GM19351 (cell line): ENCODE data around the gene ITPR3.

Experiments used
- ATAC-seq: cut with Tn5 transposase; IDR thresholded peaks from one replicate; pipeline ENCODE4 v1.9.1; 2021; ENCODE audit warnings: mild to moderate bottlenecking, moderate library complexity; ENCODE audit not compliant: unreplicated experiment

ITPR3 gene

DNA sequence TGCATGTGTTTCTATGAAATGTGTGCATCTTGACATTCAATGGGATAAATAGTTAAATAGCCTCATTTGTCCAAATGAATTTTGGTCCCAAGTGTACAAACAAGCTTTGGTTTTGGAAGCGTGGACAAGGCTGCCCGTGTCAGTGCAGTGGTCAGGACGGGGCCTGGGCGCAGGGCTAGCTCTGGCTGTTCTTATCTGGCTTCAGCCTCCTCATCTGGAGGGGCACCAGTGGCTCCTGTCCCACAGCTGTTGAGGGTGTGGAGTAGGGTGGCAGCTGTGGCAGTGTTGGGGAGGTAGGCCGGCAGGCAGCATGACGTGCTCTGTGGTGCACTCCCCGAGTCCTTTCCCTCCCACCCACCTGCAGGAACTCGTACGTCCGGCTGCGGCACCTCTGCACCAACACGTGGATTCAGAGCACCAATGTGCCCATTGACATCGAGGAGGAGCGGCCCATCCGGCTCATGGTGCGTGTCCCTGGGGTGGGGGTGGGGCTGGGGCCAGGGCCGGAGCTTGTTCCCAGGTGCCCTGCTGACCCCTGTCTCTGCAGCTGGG is 43.5 kb downstream of the ITPR3 start:
- ATAC-seq = no peak

DNA sequence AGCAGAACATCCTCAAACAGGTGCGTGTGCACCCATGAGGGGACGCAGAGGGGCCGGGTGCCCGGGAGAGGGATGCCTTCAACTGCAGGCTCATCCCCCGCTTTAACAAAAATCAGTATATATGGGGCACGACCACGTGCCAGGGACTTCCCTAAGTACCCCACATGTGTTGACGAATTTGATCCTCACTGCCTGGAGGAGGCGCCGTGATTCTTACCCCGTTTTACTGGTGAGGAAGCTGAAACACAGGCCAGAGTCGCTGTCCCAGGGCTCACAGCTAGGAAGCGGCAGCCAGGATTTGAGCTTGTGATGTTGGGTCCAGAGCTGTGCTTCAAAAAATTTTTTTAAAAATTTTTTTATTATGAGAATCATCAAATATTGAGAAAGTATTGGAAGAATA is 44.8 kb downstream of the ITPR3 start:
- no peak for ATAC-seq

DNA sequence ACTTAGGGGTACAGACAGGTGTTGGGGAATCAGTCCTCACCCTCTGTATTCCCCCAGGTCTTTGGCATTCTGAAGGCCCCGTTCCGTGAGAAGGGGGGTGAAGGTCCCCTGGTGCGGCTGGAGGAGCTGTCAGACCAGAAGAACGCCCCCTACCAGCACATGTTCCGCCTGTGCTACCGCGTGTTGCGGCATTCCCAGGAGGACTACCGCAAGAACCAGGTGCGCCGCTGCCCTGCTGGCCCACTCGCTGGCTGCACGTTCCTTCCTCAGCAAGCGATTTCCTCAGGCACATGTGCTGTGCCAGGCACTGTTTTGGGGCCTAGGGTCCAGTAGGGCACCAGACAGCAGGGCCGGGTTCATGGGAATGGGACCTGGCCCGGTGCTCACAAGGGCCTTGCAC is 46.0 kb downstream of the ITPR3 start:
- ATAC-seq = no peak

DNA sequence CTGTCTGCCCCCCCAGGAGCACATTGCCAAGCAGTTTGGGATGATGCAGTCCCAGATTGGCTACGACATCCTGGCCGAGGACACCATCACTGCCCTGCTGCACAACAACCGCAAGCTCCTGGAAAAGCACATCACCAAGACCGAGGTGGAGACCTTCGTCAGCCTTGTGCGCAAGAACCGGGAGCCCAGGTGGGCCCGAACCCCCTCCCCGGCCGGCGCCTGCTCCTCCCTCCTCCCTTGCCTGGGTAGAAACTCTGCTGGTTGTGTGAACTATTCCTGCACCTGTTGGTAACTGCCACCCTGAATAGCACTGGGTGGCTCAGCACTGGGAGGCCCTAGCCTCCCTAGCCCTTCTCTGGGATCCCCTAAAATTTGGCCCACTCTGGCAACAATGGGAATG is 46.7 kb downstream of the ITPR3 start:
- no peak for ATAC-seq

DNA sequence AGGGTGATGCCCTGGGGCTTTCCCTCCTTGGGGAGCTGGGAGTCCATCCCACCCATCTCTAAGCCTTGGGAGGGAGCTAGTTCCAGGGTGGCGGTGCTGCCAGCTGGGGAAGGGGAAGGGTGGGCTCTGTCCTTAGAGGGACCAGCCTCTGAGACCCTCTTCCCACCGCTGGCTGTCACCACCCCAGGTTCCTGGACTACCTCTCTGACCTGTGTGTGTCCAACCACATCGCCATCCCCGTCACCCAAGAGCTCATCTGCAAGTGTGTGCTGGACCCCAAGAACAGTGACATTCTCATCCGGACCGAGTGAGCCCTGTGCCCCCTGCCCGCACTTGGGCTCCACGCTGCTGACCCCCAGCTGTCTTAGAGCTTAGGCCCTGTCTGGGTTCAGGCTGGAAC is 47.2 kb downstream of the ITPR3 start:
- no peak for ATAC-seq

DNA sequence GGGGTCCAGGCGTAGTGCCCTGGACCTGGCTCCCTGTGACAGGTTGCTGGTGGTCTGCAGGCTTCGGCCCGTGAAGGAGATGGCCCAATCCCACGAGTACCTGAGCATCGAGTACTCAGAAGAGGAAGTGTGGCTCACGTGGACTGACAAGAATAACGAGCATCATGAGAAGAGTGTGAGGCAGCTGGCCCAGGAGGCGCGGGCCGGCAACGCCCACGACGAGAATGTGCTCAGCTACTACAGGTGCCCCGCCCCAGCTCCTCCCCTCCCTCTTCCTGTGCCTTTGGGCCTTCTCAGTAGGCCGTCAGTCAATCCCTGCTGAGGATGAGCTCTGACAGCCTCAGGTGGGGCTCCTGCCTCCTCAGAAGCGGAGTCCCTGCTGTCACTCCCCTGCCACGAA is 47.8 kb downstream of the ITPR3 start:
- no peak for ATAC-seq

DNA sequence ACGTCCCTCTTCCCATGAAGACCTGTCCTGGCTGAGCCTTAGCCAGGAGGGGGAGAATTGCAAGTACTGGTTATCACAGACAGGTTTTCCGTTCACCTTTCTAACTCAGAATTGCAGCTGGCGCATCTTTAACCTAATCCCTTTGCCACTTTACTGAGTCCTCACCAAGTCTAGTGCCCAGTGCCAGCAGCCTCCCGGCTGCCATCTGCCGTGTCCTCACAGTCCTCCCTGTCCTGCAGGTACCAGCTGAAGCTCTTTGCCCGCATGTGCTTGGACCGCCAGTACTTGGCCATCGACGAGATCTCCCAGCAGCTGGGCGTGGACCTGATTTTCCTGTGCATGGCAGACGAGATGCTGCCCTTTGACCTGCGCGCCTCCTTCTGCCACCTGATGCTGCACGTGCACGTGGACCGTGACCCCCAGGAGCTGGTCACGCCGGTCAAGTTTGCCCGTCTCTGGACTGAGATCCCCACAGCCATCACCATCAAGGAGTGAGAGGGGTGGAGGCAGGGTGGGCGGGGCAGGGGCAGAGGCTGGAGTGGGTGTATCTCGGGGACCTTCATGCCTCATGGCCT is 49.1 kb downstream of the ITPR3 start:
- ATAC-seq = no peak

DNA sequence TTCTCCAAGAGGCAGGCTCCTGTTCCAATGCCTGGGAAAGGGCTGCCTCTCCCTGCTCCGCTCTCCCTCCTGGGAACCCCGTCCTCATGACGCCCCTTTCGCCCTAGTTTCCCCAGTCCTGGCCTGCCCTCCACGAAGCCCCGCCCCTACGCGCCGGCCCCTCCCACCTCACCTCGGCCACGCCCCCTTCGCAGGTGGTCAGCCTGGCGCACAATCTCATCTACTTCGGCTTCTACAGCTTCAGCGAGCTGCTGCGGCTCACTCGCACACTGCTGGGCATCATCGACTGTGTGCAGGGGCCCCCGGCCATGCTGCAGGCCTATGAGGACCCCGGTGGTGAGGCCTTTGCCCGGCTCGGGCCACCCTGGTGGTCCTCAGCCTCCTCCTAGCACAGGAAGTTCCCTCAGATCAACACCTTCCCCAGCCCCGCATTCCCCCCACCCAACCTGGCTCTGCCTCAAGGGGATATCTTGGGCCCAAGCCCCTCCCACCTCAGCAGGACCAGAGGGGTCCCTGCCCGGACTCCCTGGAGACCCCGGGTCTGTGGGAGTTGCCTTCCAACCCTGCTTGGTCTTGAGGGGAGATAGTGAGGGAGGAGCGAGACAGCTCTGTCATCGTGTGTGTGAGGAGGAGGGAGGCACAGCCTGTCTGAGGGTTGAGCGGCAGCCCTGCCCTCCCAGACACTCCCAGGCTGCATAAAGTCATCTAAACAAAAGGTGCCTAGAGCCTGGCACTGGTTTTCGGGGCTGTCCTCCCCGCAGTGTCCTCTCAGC is 50.0 kb downstream of the ITPR3 start:
- ATAC-seq = no peak

DNA sequence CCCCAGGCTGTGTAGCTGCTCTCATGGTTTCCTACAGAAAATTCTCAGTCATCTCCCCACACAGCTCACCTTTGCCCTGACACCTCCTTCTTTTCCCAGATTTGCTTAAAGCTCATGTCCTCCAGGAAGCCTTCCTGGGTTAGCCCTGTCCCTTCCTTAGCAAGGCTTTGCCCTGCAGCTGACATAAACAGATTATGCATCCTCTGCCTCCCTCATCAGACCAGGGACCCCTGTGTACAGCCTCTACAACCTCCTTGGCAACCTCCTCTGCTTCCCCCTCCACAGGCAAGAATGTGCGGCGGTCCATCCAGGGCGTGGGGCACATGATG is 50.6 kb downstream of the ITPR3 start:
- no peak for ATAC-seq

DNA sequence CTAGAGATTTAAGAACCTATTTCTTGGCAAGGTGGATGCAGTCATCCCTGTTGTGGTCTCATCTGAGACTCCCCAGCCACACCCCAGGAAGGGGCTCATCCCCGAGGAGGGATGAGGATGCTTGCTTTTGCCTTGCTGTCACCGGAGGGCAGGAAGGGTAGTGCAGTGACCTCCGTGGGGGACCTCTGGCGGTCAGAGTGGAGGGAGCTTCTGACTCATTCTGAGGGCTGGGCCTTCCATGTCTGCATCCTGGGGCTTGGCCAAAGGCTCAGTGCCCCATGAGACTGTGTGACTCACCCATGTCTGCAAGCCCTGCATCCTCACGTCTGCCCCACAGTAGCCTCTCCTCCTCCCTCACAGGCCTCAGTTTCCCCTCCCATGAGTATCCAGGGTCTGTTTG is 51.7 kb downstream of the ITPR3 start:
- ATAC-seq = no peak

DNA sequence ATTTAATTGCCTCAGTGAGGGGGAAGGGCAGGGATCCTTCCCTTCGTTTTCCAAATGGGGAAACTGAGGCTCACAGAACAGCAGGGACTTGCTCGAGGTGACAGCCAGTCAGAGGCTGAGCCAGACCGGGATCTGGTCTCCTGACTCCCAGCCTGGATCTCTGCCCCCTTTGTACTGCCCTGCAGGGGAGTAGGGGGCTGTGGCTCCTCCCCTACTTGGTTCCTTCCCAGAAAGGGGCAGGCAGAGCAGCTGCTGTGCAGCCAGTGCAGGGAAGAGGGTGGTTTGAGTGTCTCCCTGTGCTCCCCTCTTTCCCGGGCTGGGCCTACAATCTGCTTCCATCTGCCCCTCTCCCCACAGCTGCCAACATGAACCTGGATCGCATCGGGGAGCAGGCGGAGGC is 52.7 kb downstream of the ITPR3 start:
- no peak for ATAC-seq

DNA sequence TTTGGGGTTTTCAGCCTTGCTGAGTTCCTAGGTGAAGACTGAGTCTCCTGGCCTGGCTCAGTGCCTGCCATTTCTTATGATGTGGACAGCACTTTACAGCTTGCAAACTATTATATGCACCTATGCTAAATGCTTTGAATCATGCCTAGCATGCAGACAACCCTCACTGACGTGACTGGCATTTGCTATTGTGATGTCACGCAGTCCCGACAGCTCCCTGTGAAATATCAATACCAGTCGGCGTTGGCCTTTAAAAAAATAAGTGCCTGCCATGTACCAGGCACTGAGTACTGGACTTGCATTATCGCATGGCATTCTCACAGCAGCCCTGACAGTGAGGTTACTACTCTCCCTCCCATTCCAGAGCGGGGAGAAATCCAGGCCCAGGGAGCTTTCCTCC is 54.8 kb downstream of the ITPR3 start:
- ATAC-seq = no peak

DNA sequence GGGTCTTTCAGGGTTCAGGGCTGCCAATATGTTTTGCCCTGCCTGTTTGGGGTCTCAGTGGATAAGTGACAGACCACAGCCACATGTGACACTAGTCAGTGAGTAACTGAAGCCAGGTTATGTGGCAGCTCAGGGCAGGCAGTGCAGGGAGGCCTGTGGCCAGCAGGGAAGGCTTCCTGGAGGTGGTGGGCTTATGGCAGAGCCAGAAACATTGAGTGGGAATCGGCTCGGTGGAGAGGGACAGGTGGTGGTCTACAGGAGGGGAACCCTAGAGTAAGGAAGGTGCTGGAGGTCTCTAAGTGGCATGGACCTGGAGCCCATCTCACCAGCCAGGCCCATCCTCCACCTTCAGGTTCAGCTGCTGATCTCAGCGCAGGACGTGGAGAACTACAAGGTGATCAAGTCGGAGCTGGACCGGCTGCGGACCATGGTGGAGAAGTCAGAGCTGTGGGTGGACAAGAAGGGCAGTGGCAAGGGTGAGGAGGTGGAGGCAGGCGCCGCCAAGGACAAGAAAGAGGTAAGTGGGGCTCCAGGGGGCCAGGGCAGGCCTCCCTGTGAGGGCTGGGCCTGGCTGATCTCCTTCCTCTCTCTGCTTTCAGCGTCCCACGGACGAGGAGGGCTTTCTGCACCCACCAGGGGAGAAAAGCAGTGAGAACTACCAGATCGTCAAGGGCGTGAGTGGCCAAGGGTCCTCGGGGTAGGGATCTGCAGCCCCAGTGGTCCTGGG is 55.5 kb downstream of the ITPR3 start:
- no peak for ATAC-seq

DNA sequence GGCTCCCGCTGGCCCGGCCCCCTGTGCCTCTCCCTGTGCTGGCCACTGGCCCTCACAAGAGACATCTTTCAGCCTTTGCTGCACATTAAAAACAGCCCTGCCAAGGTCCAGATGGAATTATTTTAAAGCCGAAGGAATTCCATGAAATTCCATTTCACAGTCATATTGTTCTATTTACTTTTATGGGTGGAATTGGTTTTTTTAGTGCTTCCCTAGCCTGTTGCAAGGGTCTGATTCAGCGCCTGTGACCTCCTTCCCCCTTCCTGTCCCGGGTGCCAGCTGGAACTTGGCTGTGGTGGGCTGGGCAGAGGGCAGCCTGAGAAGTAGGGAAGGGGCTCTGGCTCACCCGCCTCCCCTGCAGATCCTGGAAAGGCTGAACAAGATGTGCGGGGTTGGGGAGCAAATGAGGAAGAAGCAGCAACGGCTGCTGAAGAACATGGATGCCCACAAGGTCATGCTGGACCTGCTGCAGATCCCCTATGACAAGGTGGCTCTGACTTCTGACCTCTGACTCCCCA is 56.1 kb downstream of the ITPR3 start:
- ATAC-seq = no peak

DNA sequence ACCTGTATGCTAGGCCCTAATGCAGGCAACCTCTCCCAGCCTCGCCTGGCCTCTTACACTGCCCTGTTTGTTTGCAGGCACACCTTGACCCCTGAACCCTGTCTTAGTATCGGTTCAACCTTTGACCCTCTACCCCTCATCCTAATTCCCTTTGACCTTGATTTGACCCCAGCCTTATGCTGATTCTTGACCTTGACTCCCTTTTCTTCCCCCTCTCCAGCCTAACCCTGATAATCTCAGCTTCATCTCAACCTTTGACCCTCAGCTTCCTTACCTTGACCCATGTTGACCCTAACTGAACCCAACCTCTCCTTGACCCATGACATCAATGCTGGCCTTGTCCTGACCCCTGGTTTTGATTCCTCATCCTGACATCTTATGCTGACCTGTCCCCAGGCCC is 56.6 kb downstream of the ITPR3 start:
- no peak for ATAC-seq

DNA sequence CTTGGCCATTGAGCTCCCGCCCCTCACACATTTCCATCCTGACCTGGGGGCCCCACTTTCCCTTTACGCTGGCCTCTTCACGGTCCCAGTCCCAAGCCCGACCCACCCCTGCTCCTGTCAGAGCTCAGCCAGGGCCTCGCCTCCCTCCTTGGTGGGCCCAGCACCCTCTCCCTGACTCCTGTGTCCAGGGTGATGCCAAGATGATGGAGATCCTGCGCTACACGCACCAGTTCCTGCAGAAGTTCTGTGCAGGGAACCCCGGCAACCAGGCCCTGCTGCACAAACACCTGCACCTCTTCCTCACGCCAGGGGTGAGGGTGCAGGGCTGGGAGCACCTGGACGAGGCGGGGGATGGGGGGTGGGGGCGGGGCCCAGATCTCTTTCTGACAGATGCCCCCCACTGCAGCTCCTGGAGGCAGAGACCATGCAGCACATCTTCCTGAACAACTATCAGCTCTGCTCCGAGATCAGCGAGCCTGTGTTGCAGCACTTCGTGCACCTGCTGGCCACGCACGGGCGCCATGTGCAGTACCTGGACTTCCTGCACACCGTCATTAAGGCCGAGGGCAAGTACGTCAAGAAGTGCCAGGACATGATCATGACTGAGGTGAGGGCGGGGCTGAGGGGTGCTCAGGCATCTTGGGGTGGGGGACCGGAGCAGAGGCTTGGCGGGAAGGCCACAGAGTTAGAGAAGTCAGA is 57.3 kb downstream of the ITPR3 start:
- ATAC-seq = no peak

DNA sequence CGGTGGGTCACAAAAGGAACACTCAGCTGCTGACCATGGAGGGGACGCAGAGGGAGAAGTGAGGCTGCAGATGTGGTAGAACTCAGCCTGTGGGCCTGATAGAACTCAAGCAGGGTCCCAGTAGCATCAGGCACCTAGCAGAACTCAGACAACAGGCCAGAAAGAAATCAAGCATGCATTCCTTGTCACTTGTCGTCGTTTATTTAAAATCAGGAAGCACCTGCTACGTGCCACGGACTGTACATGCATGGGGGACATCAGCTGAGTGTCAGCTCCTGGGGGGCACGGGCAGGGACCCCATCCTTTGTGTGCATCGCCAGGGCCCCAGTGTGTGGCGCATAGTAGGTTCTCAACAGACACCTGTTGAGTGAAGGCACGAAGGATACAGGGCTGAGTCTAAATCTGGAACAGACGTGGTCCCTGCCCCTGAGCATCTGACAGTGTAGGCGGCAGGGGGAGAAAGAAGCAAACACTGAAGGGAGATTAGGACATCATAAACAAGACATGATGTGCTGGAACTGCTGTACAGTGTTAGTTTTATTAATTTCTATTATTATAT is 57.9 kb downstream of the ITPR3 start:
- ATAC-seq = no peak

DNA sequence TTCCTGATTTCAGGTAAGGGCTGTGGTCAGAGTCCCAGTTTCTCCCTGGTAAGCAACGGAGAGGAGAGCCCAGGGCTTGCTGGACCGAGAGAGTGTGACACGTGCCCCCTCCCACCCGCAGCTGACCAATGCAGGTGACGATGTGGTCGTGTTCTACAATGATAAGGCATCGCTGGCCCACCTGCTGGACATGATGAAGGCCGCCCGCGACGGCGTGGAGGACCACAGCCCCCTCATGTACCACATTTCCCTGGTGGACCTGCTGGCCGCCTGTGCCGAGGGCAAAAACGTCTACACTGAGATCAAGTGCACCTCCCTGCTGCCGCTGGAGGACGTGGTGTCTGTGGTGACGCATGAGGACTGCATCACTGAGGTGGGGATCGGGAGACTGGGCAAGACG is 58.6 kb downstream of the ITPR3 start:
- ATAC-seq = no peak

DNA sequence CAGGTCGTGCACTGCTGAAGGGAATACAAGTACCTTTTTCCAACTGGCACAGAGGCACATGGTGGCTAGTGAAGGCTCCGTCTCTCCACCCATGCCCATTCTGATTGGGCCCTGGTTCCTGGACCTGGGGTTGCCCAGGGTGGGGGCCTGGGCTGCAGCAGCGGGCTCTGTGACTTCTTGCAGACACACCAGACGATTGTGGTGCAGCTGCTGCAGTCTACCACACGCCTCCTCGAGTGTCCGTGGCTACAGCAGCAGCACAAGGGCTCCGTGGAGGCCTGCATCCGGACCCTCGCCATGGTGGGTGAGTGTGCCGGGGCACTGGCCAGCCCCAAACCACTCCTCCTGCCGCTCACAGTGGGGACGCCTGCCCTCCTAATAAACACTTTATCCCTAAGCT is 61.2 kb downstream of the ITPR3 start:
- no peak for ATAC-seq

DNA sequence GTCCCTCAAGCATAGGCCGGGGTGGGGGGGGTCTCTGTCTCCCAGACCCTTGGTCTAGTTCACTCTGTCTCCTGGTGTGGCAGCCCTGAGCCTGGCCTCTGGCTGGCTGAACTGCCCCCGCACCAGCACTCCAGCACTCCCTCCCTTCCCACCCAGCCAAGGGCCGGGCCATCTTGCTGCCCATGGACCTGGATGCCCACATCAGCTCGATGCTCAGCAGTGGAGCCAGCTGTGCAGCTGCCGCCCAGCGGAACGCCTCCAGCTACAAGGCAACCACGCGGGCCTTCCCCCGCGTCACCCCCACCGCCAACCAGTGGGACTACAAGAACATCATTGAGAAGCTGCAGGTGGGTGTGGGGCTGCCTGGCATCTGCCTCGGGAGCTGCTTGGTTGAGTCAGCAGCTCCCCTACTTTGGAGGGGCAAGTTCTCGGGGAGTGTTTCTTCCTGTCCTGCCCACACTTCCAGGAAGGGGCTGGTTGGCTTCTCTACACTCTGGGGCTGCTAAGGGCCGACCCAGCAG is 62.0 kb downstream of the ITPR3 start:
- no peak for ATAC-seq
